Measurements from ENCODE around the gene CACNG4. TPM values are rescaled to one million over a fixed set of nuclear protein-coding genes. Genes with fewer than 3 reads are reported as not detected.
A peak's percentile ranks its signal among the peaks of the same experiment; 100 is the strongest.

The CACNG4 gene
- total RNA-seq, 1 experiment from 2014 or later, result 40.3 TPM

GRCh38 chr17:67027031-67027628 is 62.6 kb downstream of the CACNG4 start:
- no peaks in the 10 kb centered on the region for H3K27me3 ChIP-seq (ENCODE audit: control insufficient read depth, insufficient read depth, low read length)
- in situ Hi-C loops (cut with HindIII; ENCODE audit: low pct_unique_long_range_greater_than_20kb, low sequenced_read_pairs), result no loop called here
- no peak overlapping the region for H3K27ac ChIP-seq (ENCODE audit: low read length)
- peak; percentile 33; the same call in 1 of the 2 replicates for ATAC-seq
- no peak for DNase-seq (ENCODE audit: low read depth, low spot score)
- H3K4me1 ChIP-seq (ENCODE audit: control insufficient read depth, insufficient read depth, low read length), result no peaks in the 10 kb centered on the region
- no peaks in the 10 kb centered on the region for H3K9me3 ChIP-seq (ENCODE audit: control insufficient read depth, insufficient read depth, low read depth, low read length)
- ChIA-PET POLR2A (no interaction called here), CTCF (no interaction called here)
- H3K4me3 ChIP-seq (ENCODE audit: low read depth in 2 of 2, low read length in 2 of 2), result no peak overlapping the region
- intact Hi-C loops (cut with micrococcal nuclease; ENCODE audit: unreplicated experiment), result no loop called here
- no peaks in the 10 kb centered on the region for H3K36me3 ChIP-seq (ENCODE audit: control insufficient read depth, insufficient read depth, low read length)
- no peak for TF ChIP-seq POLR2AphosphoS5 (IDR thresholded peaks at IDR 0.05; ENCODE audit: low read depth, low read length)
- no peak for TF ChIP-seq TCF7L2 (IDR thresholded peaks at IDR 0.05; ENCODE audit: low read depth, low read length)
- no peak for TF ChIP-seq REST (IDR thresholded peaks at IDR 0.05; ENCODE audit: insufficient read depth in 1 of 2, low read depth in 2 of 2, low read length in 1 of 2)
- no peak for TF ChIP-seq SIN3A (IDR thresholded peaks at IDR 0.05; ENCODE audit: borderline replicate concordance, insufficient read depth, low read depth, low read length)
- no peak for TF ChIP-seq CTCF (IDR thresholded peaks at IDR 0.05)
- no TSS peak for BruUV-seq (replicated peaks)

GRCh38 chr17:67030641-67031040 is 66.1 kb downstream of the CACNG4 start:
- H3K27ac ChIP-seq (ENCODE audit: low read length), result no peak overlapping the region
- H3K27me3 ChIP-seq (ENCODE audit: control insufficient read depth, insufficient read depth, low read length), result no peaks in the 10 kb centered on the region
- in situ Hi-C loops (cut with HindIII; ENCODE audit: low pct_unique_long_range_greater_than_20kb, low sequenced_read_pairs) (no loop called here), intact Hi-C loops (cut with micrococcal nuclease; ENCODE audit: unreplicated experiment) (no loop called here)
- no peak overlapping the region for H3K4me3 ChIP-seq (ENCODE audit: low read depth in 2 of 2, low read length in 2 of 2)
- DNase-seq (ENCODE audit: low read depth, low spot score) (no peak), ATAC-seq (no peak)
- POLR2A ChIA-PET, result no interaction called here
- CTCF ChIA-PET, result no interaction called here
- TF ChIP-seq TCF7L2 (IDR thresholded peaks at IDR 0.05; ENCODE audit: low read depth, low read length), result no peak
- TF ChIP-seq POLR2AphosphoS5 (IDR thresholded peaks at IDR 0.05; ENCODE audit: low read depth, low read length), result no peak
- TF ChIP-seq SIN3A (IDR thresholded peaks at IDR 0.05; ENCODE audit: borderline replicate concordance, insufficient read depth, low read depth, low read length), result no peak
- TF ChIP-seq REST (IDR thresholded peaks at IDR 0.05; ENCODE audit: insufficient read depth in 1 of 2, low read depth in 2 of 2, low read length in 1 of 2), result no peak
- no peak for TF ChIP-seq CTCF (IDR thresholded peaks at IDR 0.05)
- H3K36me3 ChIP-seq (ENCODE audit: control insufficient read depth, insufficient read depth, low read length), result no peaks in the 10 kb centered on the region
- no peaks in the 10 kb centered on the region for H3K4me1 ChIP-seq (ENCODE audit: control insufficient read depth, insufficient read depth, low read length)
- no TSS peak for BruUV-seq (replicated peaks)
- H3K9me3 ChIP-seq (ENCODE audit: control insufficient read depth, insufficient read depth, low read depth, low read length), result no peaks in the 10 kb centered on the region

Measured in Panc1 (cell line).